NCI-H1092 (cell line): Measurements from ENCODE around the gene TSPAN4.

Source experiments
- DNase-seq: peaks from one replicate; lab custom pipeline; 2025; lab: John Stamatoyannopoulos, UW

TSPAN4 gene

DNA sequence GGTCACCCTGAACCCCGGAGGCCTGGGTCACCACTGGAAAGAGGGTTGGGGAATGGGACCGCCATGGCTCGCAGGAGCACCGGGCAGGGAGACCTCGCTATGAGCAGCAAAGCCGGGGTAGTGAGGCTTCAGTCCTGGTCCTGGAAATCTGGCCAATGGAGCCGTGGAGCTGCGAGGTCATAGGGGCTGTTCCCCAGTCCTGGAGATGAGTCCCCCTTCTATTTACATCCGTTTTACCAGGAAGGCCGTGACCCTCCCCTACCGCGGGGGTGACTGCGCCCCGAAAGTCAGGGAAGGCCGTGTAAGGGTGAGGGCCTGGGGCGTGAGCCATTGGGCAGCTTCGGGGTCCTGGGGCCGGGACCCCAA lies 38.1 kb upstream of the TSPAN4 start:
- DNase-seq: no peak

DNA sequence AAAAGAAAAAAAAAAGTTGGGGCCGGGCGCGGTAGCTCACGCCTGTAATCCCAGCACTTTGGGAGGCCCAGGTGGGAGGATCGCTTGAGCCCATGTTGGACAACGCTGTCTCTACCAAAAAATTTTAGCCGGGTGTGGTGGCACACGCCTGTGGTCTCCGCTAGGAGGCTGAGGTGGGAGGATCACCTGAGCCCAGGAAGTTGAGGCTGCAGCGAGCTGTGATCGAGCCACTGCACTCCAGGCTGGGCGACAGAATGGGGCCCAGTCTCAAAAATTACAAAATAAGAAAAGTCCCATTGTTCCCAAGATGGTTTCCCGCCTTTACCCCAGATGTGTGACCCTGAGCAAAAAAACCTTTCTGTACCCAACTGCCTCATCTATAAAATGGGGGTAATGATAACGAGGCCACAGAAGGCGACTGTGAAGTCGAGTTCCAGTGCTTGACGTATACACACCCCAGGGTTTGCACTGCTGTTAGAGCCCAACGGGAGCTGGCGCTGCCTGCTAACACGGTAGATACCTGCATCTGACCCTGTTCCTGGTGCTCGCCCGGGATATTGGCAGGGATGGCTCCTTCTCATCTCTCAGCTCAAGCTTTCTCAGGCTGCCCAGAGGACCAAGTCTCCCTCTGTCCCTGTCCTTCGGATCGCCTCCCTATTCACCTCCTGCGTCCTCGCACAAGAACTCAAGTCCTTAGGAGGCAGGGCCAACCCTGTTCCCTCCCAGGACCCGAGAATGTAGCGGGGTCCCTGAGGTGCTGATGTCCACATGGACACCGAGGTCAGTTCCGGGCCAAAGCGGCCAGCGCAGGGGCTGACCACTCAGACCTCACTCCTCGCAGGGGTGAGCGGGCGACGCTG lies 34.0 kb upstream of the TSPAN4 start:
- DNase-seq: no peak

DNA sequence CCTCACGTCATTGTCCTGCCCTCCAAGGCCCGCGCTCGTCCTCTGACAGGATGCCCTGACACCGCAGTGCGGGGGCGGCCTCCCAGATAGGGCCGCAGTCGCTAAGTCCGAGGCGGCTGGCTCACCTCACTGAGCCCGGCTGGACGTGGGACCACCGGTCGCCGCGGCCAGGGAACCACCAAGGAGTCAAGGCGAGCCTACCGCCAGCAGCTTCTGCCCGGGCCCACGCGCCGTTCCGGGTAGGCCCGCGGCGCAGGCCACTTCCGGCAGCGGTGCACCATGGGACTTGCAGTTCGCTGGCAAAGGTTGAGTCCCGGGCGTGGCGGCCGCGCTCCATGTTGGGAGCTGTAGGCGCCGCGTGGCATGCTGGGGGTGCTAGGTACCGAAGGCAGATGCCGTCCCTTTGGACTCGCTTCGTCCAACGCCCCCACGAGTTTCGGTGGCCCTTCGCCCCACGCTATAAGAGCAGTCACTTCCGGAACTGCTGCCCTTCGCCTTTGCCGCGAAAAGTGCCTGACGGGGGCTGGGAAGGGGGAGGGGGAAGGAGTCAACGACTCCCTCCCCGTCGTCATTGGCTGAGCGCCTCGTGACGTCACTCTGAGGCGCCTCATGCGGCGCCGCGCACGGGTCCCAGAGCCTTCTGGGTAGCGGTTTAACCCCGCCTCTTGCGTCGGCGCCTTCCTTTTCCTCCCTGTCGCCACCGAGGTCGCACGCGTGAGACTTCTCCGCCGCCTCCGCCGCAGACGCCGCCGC lies 33.2 kb upstream of the TSPAN4 start, which contains the start of gene RPLP2:
Gene RPLP2, plus strand, starts transcription at position 681 of the 753 bp plus-strand sequence. CDS start 268 bp downstream, outside the sequence.
- DNase-seq: peak; percentile 94

DNA sequence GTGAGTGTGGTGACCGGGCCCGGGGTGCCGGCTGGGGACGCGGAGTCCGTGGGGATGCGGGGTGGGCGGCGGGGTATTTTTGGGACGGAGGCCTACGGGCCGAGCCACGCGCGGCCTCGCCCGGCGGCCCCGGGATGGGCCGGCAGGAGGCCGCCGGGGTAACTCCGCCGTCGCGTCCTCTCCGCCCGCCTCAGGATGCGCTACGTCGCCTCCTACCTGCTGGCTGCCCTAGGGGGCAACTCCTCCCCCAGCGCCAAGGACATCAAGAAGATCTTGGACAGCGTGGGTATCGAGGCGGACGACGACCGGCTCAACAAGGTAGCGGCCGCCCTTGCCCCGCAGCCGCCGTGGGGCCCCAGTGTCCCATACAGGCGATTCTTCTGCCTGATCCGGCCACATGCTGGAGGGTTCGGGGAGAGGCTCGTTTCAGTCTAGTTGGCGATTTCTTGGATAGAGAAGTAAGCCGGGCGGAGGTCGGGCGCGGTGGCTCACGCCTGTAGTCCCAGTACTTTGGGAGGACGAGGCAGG lies 32.5 kb upstream of the TSPAN4 start:
- no peak for DNase-seq

DNA sequence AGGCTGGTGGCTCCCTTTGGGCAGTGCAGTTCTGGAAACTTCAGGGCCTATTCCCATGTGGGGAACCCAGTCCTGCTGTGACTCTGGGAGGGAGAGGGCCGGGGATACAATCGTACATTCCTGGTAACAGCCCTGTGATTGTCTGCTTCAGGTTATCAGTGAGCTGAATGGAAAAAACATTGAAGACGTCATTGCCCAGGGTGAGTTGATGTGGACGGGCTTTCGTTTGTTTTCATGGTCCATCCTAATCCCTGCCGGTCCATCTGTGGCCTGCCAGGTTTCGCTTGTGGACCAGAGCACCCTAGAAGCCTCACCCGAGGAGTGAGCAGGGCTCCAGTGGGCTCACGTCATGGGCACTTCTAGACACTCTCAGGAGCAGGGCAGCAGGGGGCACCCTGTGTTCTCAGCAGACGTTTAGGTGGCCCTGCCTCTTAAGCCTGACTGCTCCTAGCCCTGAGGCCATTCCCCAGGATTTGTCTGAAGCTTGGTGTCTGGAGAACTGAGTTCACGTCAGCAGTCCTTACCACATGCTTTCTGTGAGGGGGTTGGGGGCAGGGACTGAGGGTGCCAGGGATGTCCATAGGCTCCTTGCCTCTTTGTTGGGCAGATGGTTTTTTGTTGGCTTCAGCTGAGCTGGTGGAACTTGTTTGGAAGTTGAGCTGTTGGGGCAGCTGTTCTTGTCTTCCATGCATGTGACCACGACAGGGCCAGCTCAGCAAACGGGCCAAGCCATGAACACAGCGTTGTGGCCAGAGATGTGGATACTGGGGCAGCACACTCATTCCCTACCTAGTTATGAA lies 31.0 kb upstream of the TSPAN4 start:
- DNase-seq: no peak

DNA sequence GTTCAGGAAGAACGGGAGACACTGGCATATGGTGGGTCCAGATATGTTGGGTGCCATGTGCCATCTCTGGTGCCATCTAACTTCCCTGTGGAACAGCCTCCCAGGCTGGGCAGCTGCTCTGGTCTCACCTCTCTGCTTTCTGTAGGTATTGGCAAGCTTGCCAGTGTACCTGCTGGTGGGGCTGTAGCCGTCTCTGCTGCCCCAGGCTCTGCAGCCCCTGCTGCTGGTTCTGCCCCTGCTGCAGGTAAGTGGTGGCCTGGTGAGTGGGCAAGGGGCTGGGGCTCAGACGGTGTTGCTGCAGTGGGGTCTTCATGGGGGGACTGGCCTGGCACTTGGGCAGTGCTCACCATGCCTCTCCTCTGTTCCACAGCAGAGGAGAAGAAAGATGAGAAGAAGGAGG lies 30.3 kb upstream of the TSPAN4 start:
- DNase-seq: no peak

DNA sequence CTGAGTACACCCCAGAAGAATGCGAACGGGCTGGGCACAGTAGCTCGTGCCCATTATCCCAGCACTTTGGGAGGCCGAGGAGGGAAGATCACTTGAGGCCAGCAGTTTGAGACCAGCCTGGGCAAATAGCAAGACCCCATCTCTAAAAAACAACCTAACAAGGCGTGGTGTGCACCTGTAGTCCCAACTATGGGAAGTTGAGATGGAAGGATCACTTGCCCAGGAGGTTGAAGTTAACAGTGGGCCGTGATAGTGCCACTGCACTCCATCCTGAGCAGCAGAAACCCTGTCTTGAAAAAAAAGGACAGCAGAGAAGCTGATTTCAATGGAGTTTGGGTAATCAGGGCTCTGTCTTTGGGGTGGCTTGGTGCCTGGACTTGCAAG lies 29.6 kb upstream of the TSPAN4 start:
- no peak for DNase-seq

DNA sequence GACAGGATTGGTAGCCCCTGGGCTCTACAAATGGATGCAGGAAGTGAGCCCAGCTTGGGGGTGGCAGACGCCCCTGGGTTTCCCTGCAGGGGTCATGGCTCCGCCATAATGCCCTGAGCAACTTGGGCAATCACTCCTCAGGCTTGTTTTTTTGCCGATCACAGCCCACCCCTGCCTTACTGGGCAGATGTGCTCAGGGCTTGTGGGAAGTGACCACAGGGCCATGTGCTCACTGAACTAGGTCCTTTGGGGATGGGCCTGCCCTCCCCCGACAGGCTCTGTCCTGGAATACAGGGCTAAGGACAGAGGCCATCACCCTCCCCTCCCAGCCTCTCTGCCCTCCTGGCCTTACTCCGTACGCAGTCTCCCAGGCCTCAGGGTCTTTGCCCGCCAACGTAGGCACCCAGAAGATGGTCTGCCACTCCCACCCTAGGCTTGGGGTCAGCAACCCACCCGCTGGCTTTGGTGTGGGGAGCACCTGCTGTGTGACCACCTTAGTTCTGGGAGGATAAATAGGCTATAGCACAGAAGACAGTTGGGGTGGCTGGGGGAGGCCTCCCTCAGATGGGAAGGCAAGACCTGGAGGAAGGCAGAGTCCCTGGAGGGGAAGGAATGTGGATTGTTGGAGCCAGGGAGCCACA lies 29.1 kb upstream of the TSPAN4 start:
- DNase-seq: no peak

DNA sequence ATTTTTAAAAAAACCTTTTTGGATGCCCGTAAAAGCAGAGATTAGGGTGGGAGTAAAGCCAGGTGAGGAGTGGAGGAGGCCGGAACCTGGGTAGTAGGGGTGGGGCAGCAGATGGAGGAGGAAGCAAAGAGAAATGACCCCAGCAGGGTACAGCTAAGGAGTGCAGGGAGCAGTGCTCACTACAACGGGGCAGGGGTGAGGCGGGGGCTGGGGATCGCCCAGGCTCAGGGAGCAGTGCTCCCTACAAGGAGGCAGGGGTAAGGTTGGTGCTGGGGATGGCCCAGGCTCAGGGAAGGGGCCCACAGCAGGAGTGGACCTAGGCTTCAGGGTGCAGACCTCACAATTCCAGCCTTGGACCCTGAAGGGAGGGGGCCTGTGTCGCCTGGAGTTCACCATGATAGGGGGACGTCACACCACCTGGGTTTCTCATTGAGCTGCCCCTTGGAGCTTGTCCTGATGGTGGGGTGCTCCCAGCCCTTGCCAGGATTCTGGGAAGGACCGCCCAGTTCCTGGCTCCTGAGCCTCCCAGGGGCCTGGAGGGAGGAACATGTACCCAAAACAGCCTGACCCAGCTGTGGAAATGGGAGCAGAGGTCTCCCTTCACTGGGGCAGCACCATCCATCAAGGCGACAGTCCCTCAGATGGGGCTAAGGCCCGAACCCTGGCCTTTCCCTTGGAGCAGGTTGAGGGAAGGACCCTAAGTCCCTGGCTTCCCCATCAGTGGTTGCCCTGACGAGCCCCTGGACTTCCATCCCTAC lies 26.8 kb upstream of the TSPAN4 start:
- no peak for DNase-seq

DNA sequence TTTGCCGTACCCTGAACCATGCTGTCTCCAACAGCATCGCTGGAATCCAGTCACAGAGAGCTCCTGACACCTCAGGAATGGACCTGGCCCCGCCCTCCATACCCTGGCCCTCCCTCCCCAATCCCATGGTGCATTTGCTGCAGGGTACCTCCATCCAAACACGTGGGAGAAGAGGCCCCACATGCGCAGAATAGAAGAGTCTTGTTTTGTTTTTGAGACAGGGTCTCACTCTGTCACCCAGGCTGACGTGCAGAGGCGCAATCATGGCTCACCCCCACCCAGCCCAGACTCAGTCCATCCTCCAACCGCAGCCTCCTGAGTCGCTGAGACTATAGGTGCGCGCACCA lies 26.2 kb upstream of the TSPAN4 start:
- no peak for DNase-seq

DNA sequence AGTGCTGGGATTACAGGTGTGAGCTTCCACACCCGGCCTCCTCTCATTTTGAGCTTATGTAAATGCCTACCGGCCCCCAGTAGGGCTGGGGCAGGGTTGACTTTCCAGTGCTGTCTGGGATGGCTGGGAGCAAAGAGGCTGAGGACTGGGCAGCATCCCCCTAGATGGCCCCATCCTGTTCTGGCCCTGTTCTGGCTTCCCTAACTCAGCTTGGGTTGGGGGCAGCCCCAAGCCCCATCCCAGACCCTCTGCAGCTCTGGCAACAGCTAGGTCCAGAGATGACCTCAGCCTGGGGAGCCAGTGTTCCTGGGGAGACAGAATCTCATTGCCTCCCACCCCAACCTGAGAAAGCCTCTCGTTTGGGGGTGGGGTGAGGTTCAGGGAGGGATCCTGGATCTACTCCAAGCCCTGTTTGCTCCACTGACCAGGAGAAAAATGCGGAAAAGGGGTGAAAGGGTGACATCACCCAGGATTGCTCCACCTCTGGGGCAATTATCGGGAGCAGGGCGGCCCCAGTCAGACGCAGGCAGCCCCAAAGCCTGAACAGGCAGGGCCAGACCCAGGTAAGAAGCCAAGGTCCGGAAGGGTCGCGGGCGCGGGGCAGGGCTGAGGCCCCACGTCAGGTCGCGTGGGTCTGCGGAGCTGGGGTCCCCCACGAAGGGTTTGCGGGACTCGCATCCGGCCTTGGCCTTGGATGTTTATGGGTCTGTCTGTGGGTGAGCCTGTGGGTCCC lies 24.1 kb upstream of the TSPAN4 start, which contains the start of gene PNPLA2:
Gene PNPLA2, plus strand, starts transcription at position 519 of the 733 bp plus-strand sequence. CDS start 805 bp downstream, outside the sequence.
- DNase-seq: no peak

DNA sequence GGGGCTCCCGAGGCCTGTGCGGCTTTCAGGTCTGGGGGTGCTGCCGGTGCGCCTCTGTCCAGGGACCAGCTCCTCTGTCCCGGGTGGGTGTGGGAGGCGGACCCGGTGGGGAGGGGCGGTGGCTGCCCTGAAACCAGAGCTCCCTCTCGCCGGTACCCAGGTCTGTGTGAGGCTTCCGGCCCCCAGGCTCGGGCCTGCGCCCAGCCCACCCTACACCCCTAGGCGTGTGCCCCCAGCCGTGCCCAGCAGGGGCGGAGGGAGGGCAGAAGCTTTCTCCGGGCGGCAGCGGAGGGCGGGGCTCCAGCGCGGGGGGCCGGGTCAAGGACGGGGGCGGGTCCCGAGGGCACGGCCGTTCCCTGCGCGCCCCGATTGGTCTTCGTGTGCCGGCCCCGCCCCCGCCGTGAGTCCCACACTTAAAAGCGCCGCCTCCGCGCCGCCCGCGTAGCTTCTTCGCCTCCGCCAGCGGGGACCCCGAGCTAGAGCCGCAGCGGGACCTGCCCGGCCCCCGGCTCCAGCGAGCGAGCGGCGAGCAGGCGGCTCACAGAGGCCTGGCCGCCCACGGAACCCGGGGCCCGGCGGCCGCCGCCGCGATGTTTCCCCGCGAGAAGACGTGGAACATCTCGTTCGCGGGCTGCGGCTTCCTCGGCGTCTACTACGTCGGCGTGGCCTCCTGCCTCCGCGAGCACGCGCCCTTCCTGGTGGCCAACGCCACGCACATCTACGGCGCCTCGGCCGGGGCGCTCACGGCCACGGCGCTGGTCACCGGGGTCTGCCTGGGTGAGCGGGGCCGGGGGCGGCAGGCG lies 23.3 kb upstream of the TSPAN4 start:
- DNase-seq: peak; percentile 83

DNA sequence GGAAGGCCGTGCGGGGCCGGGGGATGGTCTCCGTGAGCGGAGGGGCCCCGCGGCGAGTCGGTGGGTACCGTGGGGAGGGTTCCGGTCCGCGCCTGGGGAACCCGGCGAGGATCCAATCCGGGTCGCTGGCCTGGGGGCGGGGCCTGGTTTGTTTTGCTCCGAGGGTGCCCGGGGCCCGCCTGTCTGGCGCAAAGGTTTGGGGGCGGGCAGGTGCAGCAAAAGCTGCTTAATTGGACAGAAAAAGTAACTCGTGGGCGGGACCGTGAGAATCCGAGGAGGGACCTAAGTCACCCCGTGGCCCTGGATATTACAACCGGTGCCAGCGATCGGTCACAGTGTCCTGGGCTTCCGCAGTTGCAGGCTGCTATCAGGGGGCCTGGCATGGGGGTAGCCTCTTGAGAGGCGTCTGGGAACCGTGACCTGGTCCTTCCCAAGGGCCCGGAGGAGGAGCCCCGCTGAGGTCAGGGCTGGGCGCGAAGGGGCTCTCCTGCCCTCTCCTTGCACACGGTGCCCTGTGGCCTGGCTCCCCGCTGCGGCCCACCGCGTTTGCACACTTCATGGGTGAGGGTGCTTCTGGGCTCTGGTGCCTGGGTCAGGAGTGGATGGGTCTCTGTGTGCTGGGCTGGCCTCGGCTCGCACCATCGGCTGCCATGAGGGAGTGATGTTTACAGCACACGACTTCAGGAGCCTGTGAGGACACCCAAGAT lies 22.6 kb upstream of the TSPAN4 start:
- peak; percentile 48 for DNase-seq

DNA sequence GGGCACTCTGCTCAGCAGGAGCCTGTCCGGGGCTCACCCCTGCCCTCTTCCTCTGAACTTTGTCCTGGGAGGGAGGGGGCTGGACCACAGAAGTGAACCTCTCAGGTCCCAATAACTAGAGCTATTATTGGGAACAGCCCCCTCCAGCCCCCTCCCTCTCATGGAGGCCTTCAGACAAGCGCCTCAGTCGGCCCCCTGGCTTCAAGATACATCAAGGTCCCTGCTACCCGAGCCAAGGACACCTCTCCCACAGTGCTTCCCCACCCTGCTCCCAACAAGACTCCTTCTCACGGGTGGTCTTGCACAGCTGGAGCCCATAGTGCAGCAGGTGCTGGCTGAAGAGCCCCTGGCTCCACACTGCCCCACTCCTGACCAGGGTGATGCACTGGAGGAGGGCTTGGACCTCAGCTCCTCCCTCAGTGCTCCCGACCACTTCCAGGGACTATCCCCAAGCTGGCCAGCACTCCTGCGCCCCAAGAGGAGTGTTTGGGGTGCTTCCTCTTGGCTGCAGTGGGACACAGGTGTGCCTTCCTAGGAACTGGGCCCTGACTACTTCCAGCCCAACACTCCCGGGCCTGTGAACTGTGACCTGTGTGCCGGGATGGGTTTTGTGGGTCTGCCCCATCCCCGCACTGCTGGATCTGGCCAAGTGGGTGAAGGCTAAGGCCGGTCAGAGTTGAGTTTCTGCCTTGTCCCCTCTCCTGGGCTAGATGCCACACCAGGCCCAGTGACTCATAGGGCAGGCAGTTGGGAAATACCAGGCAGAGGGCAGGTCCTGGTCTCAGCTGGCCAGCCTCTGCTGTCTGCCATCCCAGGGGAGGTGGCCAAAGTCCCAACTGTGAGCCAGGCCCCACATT lies 21.8 kb upstream of the TSPAN4 start:
- no peak for DNase-seq

DNA sequence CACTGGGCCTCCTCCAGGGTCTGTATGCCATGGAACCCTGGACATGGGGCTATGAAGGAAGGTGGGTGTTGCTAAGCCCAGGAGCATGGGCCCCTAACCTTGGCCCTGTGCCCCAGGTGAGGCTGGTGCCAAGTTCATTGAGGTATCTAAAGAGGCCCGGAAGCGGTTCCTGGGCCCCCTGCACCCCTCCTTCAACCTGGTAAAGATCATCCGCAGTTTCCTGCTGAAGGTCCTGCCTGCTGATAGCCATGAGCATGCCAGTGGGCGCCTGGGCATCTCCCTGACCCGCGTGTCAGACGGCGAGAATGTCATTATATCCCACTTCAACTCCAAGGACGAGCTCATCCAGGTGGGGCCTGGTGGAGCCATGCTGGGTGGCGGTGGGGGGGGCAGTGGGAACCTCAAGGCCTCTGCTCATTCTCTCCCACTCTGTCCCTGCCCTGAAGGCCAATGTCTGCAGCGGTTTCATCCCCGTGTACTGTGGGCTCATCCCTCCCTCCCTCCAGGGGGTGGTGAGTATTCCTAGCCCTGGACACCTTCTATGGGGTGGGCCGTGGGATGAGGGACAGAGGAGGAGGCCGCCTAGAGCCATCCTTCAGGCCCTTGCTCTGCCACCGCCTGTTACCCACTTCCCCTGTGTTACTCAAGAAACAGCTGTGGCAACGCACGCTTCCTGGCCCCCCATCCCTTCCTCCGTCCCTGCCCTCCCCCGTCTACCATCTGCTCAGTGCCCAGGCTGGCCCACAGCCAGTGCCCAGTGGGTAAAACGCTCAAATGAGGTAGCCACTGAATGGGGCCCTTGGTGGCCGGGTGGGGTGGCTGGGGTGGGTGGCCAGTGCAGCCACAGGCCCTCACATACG lies 20.9 kb upstream of the TSPAN4 start:
- DNase-seq: no peak

DNA sequence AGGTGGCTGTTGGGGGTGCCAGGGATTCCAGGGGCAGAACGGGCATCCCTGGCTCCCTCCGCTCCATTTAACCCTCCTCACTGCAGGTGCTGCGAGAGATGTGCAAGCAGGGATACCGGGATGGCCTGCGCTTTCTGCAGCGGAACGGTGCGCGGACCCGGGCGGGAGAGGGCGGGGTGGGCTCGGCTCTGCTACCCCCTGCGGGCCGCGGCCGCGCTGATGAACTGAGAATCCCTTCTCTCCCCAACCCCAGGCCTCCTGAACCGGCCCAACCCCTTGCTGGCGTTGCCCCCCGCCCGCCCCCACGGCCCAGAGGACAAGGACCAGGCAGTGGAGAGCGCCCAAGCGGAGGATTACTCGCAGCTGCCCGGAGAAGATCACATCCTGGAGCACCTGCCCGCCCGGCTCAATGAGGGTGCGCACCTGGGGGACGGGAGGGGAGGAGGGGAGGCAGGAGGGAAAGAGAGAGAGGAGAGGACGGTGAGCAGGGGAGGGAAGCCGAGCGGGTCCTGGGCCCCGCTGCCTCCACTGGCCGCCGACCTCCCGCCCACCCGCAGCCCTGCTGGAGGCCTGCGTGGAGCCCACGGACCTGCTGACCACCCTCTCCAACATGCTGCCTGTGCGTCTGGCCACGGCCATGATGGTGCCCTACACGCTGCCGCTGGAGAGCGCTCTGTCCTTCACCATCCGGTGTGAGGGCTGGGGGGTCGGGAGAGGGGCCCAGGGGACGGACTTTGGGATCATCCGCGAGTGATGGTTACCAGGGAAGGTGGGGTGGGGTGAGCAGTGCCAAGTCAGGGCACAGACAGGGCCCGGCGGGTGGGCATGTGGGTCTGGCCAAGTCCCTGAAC lies 19.0 kb upstream of the TSPAN4 start:
- DNase-seq: no peak
